HepG2 (cell line): Measurements from ENCODE around the gene DUSP9. TPM values are rescaled to one million over a fixed set of nuclear protein-coding genes. Genes with fewer than 3 reads are reported as not detected.

ENCODE experiments used
- CREM ChIP-seq, 2 experiments: sonication (generic) in 1 of 2; formaldehyde crosslinking in 1 of 2; IDR thresholded peaks; 2 replicates each; pipeline versions ENCODE4 v1.4.0 to v1.6.1; 2016 to 2020; ENCODE audit warnings: antibody characterized with exemption in 1 of 2, mild to moderate bottlenecking in 1 of 2, missing genetic modification reagents in 1 of 2
- EEA1 ChIP-seq: sonication (generic); formaldehyde crosslinking; IDR thresholded peaks from 2 replicates; pipeline ENCODE4 v1.5.1; 2020; ENCODE audit warnings: mild to moderate bottlenecking, missing genetic modification reagents, borderline replicate concordance
- ETV5 ChIP-seq: IDR thresholded peaks from 2 replicates; pipeline ENCODE4 v1.6.1; 2018; ENCODE audit warnings: missing biosample characterization, missing genetic modification reagents, inconsistent platforms, borderline replicate concordance
- GABPB1 ChIP-seq: IDR thresholded peaks from 2 replicates; pipeline ENCODE4 v1.6.1; 2016; ENCODE audit warnings: mild to moderate bottlenecking, missing genetic modification reagents, moderate library complexity, missing compliant biosample characterization
- HMG20A ChIP-seq: IDR thresholded peaks from 2 replicates; pipeline ENCODE4 v1.6.1; 2016; ENCODE audit warnings: borderline replicate concordance
- HNRNPLL ChIP-seq: fragments of 200-400 bp; formaldehyde crosslinking; IDR thresholded peaks from 2 replicates; pipeline ENCODE4 v1.6.1; 2017; ENCODE audit warnings: mild to moderate bottlenecking, low read depth, low read length; ENCODE audit not compliant: poor library complexity, severe bottlenecking
- KDM4B ChIP-seq: sonication (generic); formaldehyde crosslinking; IDR thresholded peaks from 2 replicates; pipeline ENCODE4 v1.4.0; 2020; ENCODE audit warnings: missing genetic modification reagents
- LCORL ChIP-seq, 2 experiments: fragments of 450-650 bp in 1 of 2; sonication (generic) in 1 of 2; formaldehyde crosslinking in 1 of 2; IDR thresholded peaks; 2 replicates each; pipeline versions ENCODE4 v1.5.0 to v1.6.1; 2017 to 2020; ENCODE audit warnings: antibody characterized with exemption in 1 of 2, missing genetic modification reagents in 1 of 2
- NFATC3 ChIP-seq: sonication (generic); formaldehyde crosslinking; IDR thresholded peaks from 2 replicates; pipeline ENCODE4 v1.5.1; 2020; ENCODE audit warnings: mild to moderate bottlenecking, missing genetic modification reagents
- PAF1 ChIP-seq: IDR thresholded peaks from 2 replicates; pipeline ENCODE4 v1.6.1; 2016; ENCODE audit warnings: missing genetic modification reagents, missing compliant biosample characterization
- PHF8 ChIP-seq: sonication (generic); formaldehyde crosslinking; IDR thresholded peaks from 2 replicates; pipeline ENCODE4 v1.5.0; 2020; ENCODE audit warnings: missing genetic modification reagents
- POLR2A ChIP-seq, 2 experiments: IDR thresholded peaks; 2 replicates each; pipeline ENCODE4 v1.6.1; 2011; ENCODE audit warnings: low read depth in 2 of 2, low read length in 2 of 2, mild to moderate bottlenecking in 1 of 2, moderate library complexity in 1 of 2; ENCODE audit not compliant: insufficient read depth in 1 of 2
- SMAD9 ChIP-seq: sonication (generic); formaldehyde crosslinking; IDR thresholded peaks from 2 replicates; pipeline ENCODE4 v1.5.1; 2020; ENCODE audit warnings: mild to moderate bottlenecking, missing genetic modification reagents
- ZNF12 ChIP-seq: sonication (generic); formaldehyde crosslinking; IDR thresholded peaks from 2 replicates; pipeline ENCODE4 v1.5.0; 2020; ENCODE audit warnings: missing genetic modification reagents
- polyA plus RNA-seq, 8 experiments: library from polyadenylated mRNA; depleted of rRNA in 3 of 8; stranded (reverse) in 7 of 8; unstranded in 1 of 8; fragments of >200 nt; fragmentation: Illumina TruSeq in 4 of 8; extraction: Trizol in 4 of 8; gene quantifications; 2 replicates each; pipeline versions ENCODE4 v1.2.1 to v1.2.3, GENCODE V29; 2011 to 2016; ENCODE audit warnings: low read depth in 4 of 8, missing spikeins in 1 of 8, mixed read lengths in 1 of 8; ENCODE audit not compliant: insufficient read depth in 1 of 8
- total RNA-seq, 5 experiments: library from RNA; depleted of rRNA; stranded (reverse); fragments of >200 nt; fragmentation: Illumina TruSeq; extraction: Trizol; gene quantifications; 2 replicates each; pipeline ENCODE4 v1.2.3, GENCODE V29; 2016; ENCODE audit warnings: low read depth in 1 of 5
- TF ChIP-seq, protein P1 (sequence below): sonication (generic); formaldehyde crosslinking; IDR thresholded peaks from 2 replicates; pipeline ENCODE4 v1.4.0; 2020; ENCODE audit warnings: missing genetic modification reagents
- TF ChIP-seq, protein P2 (sequence below): sonication (generic); formaldehyde crosslinking; IDR thresholded peaks from 2 replicates; pipeline ENCODE4 v1.4.0; 2020; ENCODE audit warnings: missing genetic modification reagents
- TF ChIP-seq, protein P3 (sequence below): sonication (generic); formaldehyde crosslinking; IDR thresholded peaks from 2 replicates; pipeline ENCODE4 v1.4.0; 2020; ENCODE audit warnings: missing genetic modification reagents
- TF ChIP-seq, protein P4 (sequence below): sonication (generic); formaldehyde crosslinking; IDR thresholded peaks from 2 replicates; pipeline ENCODE4 v1.4.0; 2020; ENCODE audit warnings: mild to moderate bottlenecking, missing genetic modification reagents
- TF ChIP-seq, protein P5 (sequence below): sonication (generic); formaldehyde crosslinking; IDR thresholded peaks from 2 replicates; pipeline ENCODE4 v1.8.0; 2022; ENCODE audit warnings: missing genetic modification reagents, mild to moderate bottlenecking, moderate library complexity, borderline replicate concordance
- TF ChIP-seq, protein P6 (sequence below): sonication (generic); formaldehyde crosslinking; IDR thresholded peaks from 2 replicates; pipeline ENCODE4 v1.5.1; 2020; ENCODE audit warnings: mild to moderate bottlenecking, missing genetic modification reagents

The DUSP9 gene
- total and polyA plus RNA-seq, 2 of the 13 experiments (the other 11 are each of a cell fraction or from before 2014, with no cell fraction given), result 235 to 435 TPM

DNA sequence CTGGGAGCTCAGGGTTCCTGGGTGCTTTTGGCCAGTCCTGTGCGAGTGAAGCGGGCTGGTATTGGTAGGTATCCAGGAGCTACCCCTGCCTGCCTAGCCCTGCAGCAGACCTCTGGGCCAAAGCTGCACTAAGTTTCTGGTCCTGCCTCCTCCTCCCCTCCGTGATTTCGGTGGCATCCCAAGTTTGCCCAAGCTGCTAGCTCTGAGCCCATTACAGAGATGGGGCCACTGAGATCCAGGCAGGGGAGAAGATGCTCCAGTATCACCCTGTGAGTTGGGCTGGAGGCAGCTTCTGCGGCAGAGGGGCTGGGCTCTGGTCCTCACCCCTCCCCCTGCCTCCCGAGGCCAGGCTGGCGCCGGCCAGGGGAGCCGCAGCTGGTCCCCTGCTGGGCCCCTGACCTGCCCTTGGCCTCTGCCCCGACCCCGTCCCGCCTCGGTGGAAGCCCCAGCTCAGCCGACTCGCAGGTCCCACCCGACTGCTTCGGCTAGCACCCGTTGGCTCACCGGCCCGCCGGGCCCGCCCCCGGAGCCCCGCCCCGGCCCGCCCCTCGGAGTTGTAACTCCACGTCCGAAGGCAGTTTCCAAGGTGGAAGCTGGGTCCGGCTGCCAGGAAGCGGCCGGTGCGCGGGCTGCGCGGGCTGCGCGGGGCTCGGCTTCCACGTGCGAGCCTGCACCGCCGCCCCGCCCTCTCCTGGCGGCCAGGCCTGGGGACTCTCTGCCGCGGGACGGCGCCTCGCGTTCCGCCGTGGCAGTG is at the start of gene DUSP9 (continued):
- TF ChIP-seq, protein P1, sequence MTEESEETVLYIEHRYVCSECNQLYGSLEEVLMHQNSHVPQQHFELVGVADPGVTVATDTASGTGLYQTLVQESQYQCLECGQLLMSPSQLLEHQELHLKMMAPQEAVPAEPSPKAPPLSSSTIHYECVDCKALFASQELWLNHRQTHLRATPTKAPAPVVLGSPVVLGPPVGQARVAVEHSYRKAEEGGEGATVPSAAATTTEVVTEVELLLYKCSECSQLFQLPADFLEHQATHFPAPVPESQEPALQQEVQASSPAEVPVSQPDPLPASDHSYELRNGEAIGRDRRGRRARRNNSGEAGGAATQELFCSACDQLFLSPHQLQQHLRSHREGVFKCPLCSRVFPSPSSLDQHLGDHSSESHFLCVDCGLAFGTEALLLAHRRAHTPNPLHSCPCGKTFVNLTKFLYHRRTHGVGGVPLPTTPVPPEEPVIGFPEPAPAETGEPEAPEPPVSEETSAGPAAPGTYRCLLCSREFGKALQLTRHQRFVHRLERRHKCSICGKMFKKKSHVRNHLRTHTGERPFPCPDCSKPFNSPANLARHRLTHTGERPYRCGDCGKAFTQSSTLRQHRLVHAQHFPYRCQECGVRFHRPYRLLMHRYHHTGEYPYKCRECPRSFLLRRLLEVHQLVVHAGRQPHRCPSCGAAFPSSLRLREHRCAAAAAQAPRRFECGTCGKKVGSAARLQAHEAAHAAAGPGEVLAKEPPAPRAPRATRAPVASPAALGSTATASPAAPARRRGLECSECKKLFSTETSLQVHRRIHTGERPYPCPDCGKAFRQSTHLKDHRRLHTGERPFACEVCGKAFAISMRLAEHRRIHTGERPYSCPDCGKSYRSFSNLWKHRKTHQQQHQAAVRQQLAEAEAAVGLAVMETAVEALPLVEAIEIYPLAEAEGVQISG (CRISPR knock-in tag), result peak; percentile 29
- TF ChIP-seq ETV5 (CRISPR knock-in tag) (peak; percentile 19; the same call in 1 of the 2 replicates), NFATC3 (CRISPR knock-in tag) (no peak), ZNF12 (CRISPR knock-in tag) (no peak), SMAD9 (no peak), PHF8 (CRISPR knock-in tag) (peak; percentile 29; the same call in 1 of the 2 replicates), LCORL (IDR thresholded peaks at IDR 0.05) (no peak), LCORL (CRISPR knock-in tag; IDR thresholded peaks at IDR 0.05) (no peak), PAF1 (CRISPR knock-in tag) (0 out of 2 replicates have a peak, but pooled peaks have one; percentile 20), HNRNPLL (peak; percentile 90), GABPB1 (CRISPR knock-in tag) (peak; percentile 67; the same call in 1 of the 2 replicates), POLR2A (IDR thresholded peaks at IDR 0.05; ENCODE audit: insufficient read depth in 1 of 2, low read depth in 2 of 2, low read length in 2 of 2) (no peak), HMG20A (CRISPR knock-in tag) (peak; percentile 42; the same call in 1 of the 2 replicates), EEA1 (CRISPR knock-in tag) (no peak), CREM (IDR thresholded peaks at IDR 0.05) (0 out of 2 replicates have a peak, but pooled peaks have one; percentile 26), CREM (CRISPR knock-in tag; IDR thresholded peaks at IDR 0.05) (no peak), KDM4B (CRISPR knock-in tag) (0 out of 2 replicates have a peak, but pooled peaks have one; percentile 41)
- TF ChIP-seq, protein P2, sequence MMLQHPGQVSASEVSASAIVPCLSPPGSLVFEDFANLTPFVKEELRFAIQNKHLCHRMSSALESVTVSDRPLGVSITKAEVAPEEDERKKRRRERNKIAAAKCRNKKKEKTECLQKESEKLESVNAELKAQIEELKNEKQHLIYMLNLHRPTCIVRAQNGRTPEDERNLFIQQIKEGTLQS (CRISPR knock-in tag), result 0 out of 2 replicates have a peak, but pooled peaks have one; percentile 14
- TF ChIP-seq, protein P3, sequence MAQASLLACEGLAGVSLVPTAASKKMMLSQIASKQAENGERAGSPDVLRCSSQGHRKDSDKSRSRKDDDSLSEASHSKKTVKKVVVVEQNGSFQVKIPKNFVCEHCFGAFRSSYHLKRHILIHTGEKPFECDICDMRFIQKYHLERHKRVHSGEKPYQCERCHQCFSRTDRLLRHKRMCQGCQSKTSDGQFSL, result no peak
- TF ChIP-seq, protein P4, sequence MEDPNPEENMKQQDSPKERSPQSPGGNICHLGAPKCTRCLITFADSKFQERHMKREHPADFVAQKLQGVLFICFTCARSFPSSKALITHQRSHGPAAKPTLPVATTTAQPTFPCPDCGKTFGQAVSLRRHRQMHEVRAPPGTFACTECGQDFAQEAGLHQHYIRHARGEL (CRISPR knock-in tag), result no peak
- TF ChIP-seq, protein P5, sequence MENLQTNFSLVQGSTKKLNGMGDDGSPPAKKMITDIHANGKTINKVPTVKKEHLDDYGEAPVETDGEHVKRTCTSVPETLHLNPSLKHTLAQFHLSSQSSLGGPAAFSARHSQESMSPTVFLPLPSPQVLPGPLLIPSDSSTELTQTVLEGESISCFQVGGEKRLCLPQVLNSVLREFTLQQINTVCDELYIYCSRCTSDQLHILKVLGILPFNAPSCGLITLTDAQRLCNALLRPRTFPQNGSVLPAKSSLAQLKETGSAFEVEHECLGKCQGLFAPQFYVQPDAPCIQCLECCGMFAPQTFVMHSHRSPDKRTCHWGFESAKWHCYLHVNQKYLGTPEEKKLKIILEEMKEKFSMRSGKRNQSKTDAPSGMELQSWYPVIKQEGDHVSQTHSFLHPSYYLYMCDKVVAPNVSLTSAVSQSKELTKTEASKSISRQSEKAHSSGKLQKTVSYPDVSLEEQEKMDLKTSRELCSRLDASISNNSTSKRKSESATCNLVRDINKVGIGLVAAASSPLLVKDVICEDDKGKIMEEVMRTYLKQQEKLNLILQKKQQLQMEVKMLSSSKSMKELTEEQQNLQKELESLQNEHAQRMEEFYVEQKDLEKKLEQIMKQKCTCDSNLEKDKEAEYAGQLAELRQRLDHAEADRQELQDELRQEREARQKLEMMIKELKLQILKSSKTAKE (CRISPR knock-in tag), result peak; percentile 97
- TF ChIP-seq, protein P6, sequence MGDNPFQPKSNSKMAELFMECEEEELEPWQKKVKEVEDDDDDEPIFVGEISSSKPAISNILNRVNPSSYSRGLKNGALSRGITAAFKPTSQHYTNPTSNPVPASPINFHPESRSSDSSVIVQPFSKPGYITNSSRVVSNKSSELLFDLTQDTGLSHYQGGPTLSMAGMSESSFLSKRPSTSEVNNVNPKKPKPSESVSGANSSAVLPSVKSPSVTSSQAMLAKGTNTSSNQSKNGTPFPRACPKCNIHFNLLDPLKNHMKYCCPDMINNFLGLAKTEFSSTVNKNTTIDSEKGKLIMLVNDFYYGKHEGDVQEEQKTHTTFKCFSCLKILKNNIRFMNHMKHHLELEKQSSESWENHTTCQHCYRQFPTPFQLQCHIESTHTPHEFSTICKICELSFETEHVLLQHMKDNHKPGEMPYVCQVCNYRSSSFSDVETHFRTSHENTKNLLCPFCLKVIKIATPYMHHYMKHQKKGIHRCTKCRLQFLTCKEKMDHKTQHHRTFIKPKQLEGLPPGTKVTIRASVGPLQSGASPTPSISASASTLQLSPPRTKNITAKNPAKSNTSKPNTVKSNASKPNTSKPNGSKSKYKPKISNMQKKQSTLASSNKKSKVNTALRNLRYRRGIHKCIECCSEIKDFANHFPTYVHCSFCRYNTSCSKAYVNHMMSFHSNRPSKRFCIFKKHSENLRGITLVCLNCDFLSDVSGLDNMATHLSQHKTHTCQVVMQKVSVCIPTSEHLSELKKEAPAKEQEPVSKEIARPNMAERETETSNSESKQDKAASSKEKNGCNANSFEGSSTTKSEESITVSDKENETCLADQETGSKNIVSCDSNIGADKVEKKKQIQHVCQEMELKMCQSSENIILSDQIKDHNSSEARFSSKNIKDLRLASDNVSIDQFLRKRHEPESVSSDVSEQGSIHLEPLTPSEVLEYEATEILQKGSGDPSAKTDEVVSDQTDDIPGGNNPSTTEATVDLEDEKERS (CRISPR knock-in tag), result no peak
